Activated T-helper 17 cell treated with anti-CD3 and anti-CD28 coated beads, Interleukin-2, amount 50 U/mL, for 72 hours (primary cell): ENCODE data around the gene KIRREL3. TPM values are rescaled to one million over a fixed set of nuclear protein-coding genes. Genes with fewer than 3 reads are reported as not detected.

ENCODE experiments used
- ATAC-seq: fragments of 150-1000 bp; cut with Tn5 transposase; replicated peaks from 2 replicates; pipeline ENCODE4 v1.10.0; 2021; ENCODE audit warnings: mild to moderate bottlenecking, moderate library complexity
- H3K27ac Mint-ChIP-seq: one replicate; pipeline ENCODE4 v1.8.0; 2022; ENCODE audit warnings: mixed read lengths
- H3K27me3 Mint-ChIP-seq: one replicate; pipeline ENCODE4 v1.8.0; 2022; ENCODE audit warnings: mixed read lengths
- H3K36me3 Mint-ChIP-seq: one replicate; pipeline ENCODE4 v1.8.0; 2022; ENCODE audit warnings: low read depth, mild to moderate bottlenecking, mixed read lengths
- H3K4me1 Mint-ChIP-seq: one replicate; pipeline ENCODE4 v1.8.0; 2022; ENCODE audit warnings: mixed read lengths
- H3K4me3 Mint-ChIP-seq: one replicate; pipeline ENCODE4 v1.8.0; 2022; ENCODE audit warnings: mild to moderate bottlenecking, mixed read lengths
- H3K9me3 Mint-ChIP-seq: one replicate; pipeline ENCODE4 v1.8.0; 2022; ENCODE audit warnings: mixed read lengths
- total RNA-seq, 2 donors: library from RNA; stranded (reverse); gene quantifications; one replicate each; pipeline ENCODE4 v1.2.3, GENCODE V29; 2022

The KIRREL3 gene
- total RNA-seq, 2 donors from 2014 or later, result not detected

DNA sequence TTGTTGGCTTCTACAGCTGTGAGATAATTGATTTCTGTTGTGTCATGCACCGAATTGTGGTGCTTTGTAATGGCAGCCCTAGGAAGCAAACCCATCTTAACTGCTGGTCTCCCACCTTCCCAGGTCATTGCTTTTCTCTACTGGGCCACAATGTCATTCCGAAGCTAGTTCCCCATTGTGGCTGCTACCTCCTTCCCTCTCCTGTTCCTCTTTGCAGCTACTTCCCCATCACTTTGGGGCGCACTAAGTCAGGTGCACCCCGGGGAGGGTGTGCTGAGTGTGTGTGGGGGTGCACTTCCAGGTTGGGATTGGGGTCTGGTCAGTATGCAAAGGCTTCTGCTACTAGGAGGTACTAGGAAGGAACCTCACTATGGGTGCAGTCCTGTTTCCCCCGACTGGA is 535.8 kb downstream of the KIRREL3 start:
- Mint-ChIP-seq H3K36me3 (no peaks in the 10 kb centered on the region), H3K9me3 (no peaks in the 10 kb centered on the region), H3K27me3 (peaks cover 9% of the 10 kb centered on the region), H3K4me1 (peaks cover 7% of the 10 kb centered on the region), H3K27ac (no peak overlapping the region), H3K4me3 (no peak overlapping the region)
- ATAC-seq, result no peak

DNA sequence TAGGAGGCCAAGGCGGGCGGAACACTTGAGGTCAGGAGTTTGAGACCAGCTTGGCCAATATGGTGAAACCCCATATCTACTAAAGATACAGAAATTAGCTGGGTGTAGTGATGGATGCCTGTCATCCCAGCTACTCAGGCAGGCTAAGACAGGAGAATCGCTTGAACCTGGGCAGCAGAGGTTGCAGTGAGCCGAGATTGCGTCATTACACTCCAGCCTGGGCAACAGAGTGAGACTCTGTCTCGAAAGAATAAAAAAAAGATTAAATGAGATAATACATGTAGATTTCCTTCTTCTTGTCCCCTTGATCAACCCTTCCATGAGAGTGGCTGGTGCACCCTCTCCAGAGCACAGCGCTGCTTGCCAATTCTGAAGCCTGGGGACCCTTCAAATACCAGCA is 538.1 kb downstream of the KIRREL3 start:
- H3K27me3 Mint-ChIP-seq, result peaks cover 16% of the 10 kb centered on the region
- H3K4me3 Mint-ChIP-seq, result no peak overlapping the region
- no peak for ATAC-seq
- H3K4me1 Mint-ChIP-seq, result peaks cover 7% of the 10 kb centered on the region
- no peak overlapping the region for H3K27ac Mint-ChIP-seq
- no peaks in the 10 kb centered on the region for H3K9me3 Mint-ChIP-seq
- no peaks in the 10 kb centered on the region for H3K36me3 Mint-ChIP-seq

DNA sequence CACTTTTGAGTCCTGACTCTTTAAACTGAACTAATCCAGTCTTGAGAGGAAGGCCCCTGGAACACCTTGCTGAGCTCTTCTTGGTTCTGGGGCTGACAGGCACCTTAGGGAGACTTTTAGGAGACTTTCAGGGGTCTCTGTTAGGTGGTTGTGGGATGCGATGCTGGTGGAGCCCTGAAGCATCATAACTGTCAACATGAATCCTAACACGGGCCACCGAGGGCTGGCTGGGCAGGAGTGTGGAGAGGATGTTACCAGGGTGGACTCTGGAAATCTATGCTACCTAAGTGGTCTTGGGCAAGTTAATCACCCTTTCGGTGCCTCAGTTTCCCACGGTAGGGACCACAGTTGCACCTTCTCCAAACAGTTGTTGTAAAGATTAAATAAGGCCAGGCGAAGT is 538.6 kb downstream of the KIRREL3 start:
- no peak overlapping the region for H3K27ac Mint-ChIP-seq
- no peak overlapping the region for H3K4me3 Mint-ChIP-seq
- H3K27me3 Mint-ChIP-seq, result peaks cover 16% of the 10 kb centered on the region
- no peaks in the 10 kb centered on the region for H3K36me3 Mint-ChIP-seq
- peaks cover 7% of the 10 kb centered on the region for H3K4me1 Mint-ChIP-seq
- no peak for ATAC-seq
- no peaks in the 10 kb centered on the region for H3K9me3 Mint-ChIP-seq

DNA sequence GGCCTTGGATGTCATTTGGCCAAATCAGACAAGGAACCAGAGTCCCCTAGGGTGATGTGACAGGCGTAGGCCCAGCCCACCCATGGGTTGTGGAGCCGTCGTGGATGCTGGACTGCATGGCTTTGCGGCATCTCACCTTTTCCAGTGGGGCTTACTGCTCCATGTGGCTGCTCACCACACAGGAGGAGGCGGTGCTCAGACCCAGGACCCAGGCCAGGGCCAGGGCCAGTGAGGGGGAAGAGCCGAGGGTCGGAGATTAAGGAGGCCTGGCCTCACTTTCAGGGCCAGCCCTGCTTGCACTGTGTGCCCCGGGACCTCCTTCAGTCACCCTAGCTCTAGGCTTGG is 539.5 kb downstream of the KIRREL3 start:
- Mint-ChIP-seq H3K27me3 (peaks cover 16% of the 10 kb centered on the region), H3K4me3 (no peak overlapping the region), H3K36me3 (no peaks in the 10 kb centered on the region), H3K4me1 (peaks cover 7% of the 10 kb centered on the region), H3K27ac (no peak overlapping the region), H3K9me3 (no peaks in the 10 kb centered on the region)
- ATAC-seq, result no peak

DNA sequence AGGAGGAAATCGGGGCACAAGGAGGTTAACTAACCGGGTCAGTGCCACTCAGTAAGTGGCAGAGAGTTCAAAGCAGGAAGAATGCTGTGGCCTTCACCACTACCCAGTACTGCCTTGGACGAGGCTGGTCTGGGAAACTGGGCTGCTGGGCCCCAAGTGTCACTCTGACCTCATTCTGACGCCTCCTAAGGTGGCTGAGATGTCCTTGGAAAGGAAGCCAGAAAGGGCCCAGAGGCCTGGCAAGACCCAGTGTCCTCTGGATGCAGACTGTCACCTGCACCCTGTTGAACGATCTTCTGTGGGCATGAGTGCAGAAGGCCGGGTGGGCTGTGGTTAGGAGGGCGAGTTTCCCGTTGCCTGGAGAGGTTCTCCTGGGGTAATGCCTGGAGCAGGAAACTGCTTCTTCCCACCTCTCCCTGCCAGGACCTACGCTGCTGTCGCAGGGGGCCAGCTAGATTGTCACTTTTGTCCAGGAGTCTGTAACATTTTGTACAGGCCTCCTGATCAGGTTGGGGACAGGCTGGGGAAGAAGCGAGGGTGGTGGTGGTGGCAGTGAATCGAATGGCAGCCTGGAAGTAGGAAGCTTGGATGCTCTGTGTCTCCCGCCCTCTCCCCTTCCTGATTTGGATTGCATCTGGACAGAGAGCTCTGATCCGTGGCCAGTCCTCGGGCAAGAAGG is 540.0 kb downstream of the KIRREL3 start:
- no peaks in the 10 kb centered on the region for H3K36me3 Mint-ChIP-seq
- H3K27me3 Mint-ChIP-seq, result peaks cover 16% of the 10 kb centered on the region
- H3K4me1 Mint-ChIP-seq, result peaks cover 2% of the 10 kb centered on the region
- no peak overlapping the region for H3K4me3 Mint-ChIP-seq
- no peak for ATAC-seq
- no peaks in the 10 kb centered on the region for H3K9me3 Mint-ChIP-seq
- H3K27ac Mint-ChIP-seq, result no peak overlapping the region

DNA sequence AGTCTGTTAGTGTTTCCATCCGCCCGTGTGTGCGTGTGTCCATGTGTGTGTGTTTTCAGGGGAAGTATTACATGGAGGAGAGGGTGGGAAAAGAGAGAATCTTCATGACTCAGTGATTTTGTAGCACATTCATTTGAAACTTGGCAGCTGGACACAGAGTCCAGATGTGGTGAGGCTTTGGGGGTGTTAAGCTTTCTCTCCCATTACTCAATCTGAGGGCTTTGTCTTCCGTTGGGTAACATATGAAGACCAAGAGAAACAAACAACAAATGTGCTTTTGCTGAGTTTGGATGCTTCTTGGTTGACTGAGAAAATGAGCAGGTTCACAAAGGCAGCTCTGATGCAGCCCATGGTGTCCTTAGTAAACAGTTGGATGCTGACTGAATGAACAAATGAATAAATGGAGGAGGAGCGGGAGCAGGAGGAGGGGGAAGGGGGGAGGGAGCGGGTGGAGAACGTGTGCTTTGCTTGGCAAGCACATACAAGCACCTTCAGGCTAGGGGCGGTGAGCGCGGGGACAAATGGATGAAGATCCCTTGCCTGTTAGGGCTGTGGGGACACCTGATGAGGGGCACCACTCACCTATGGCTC is 540.8 kb downstream of the KIRREL3 start:
- Mint-ChIP-seq H3K27ac (no peak overlapping the region), H3K4me3 (no peak overlapping the region), H3K36me3 (no peaks in the 10 kb centered on the region), H3K27me3 (peaks cover 16% of the 10 kb centered on the region), H3K9me3 (no peaks in the 10 kb centered on the region), H3K4me1 (no peaks in the 10 kb centered on the region)
- ATAC-seq, result no peak

DNA sequence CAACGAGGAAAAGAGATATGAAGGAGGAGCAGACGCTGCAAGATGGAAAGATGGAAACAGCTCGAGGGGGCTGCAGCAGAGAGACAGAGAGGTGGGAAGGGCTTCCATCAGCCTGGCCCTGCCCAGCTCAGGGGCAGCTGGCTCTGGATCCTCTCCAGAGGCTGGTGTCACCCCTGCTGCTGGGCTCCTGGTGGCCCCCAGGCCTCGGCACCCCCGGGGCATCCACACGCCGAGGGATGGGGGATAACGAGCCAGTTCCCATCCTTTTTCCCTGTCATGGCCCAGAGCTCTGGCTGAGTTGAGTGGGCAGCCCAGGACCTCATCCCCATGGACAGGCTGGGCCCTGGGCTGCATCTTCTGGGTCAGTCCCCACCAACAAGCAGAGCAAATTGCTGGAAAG is 542.8 kb downstream of the KIRREL3 start:
- Mint-ChIP-seq H3K4me3 (no peak overlapping the region), H3K4me1 (no peaks in the 10 kb centered on the region), H3K27ac (no peak overlapping the region), H3K27me3 (peaks cover 12% of the 10 kb centered on the region), H3K9me3 (no peaks in the 10 kb centered on the region), H3K36me3 (no peaks in the 10 kb centered on the region)
- ATAC-seq, result no peak

DNA sequence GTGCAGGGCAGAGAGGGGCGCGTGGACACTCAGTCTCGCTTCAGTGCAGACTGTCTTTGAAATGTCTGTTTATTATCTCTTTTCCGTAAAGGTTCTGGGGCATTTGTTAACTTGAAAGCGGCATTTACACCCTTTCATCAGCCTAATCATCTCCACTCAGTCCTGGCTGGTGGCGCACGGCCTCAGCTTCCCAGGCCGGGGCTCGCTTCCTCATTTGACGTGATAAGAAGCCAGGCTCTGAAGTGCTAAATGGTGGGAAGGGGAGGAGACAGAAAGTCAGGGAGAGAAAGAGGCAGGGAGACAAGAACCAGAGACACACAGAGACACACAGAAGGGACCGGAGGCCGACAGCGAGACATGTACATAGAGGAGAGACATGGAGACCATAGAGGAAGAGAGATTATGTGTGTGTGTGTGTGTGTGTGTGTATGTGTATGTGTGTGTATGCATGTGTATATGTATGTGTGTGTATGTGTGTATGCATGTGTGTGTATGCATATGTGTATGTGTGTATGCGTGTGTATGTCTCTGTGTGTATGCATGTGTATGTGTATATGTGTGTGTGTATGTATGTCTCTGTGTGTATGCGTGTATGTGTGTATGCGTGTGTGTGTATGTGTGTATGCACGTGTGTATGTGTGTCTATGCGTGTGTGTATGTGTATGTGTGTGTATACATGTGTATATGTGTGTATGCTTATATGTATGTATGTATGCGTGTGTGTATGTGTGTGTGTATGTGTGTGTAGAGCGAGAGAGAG is 543.6 kb downstream of the KIRREL3 start:
- Mint-ChIP-seq H3K36me3 (no peaks in the 10 kb centered on the region), H3K4me1 (no peaks in the 10 kb centered on the region), H3K4me3 (no peak overlapping the region), H3K27ac (no peak overlapping the region), H3K27me3 (peaks cover 12% of the 10 kb centered on the region), H3K9me3 (no peaks in the 10 kb centered on the region)
- no peak for ATAC-seq

DNA sequence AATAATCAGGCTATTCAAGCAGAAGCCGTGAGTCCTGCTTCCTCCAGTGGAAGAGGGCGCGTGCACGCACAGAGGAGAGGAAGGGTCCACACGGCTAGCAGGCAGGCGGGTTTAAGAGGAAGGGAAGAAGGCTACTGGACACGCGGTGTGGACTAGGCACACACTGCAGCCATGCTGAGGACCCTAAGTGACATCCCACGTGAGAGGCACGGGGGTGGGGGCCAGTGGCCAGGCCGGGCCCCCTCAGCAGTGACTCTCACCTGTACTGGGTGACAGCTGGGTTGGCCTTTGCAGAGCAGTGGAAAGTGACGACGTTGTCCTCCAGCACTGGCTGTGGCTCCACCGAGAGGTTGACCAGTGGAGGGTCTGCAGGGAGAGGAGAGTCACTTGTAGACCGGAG is 544.5 kb downstream of the KIRREL3 start:
- H3K4me3 Mint-ChIP-seq, result no peak overlapping the region

DNA sequence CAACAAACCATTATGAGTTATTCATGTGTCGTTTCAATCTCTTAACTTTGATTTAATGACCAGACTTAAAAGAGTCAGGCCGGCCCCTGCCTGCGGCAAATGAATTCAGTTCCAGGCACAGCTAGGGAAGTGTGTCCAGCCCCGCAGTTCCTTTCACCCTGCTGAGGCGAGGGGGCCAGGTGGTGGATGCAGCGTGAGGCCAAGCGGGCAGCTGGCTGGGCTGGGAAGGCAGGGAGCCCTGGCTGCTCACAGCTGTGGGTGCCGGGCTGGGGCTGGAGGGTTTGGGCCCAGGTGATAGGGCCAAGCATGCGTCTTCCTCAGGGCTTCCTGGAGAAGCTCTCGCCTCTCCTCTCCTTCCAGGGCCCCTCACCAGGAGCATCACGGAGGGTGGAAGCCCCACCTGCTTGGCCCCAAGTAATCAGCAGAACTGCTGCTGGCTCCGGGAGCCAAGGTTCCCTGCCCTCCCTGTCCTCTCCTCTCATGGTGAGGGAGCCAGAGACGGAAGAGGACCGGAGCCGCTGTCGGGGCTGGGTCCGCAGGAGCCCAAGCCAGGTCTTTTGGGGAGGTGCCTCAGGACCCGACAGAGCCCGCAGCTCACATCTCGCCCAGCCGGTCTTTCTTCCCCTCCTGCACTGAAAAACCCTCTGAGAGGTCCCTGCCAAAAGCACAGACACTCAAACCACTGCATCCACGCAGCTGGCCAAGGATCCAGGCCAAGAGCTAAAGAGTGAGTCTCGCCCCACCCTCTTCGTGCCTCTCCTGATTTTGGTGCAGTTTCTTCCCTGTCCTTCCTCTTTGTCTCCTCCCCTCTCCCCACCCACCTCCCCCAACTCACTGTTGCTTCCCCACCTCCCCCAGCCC is 548.1 kb downstream of the KIRREL3 start:
- H3K27ac Mint-ChIP-seq, result no peak overlapping the region
- H3K4me3 Mint-ChIP-seq, result no peak overlapping the region

More for the DNA sequence above, 544.5 kb downstream of the KIRREL3 start:
- Mint-ChIP-seq H3K9me3 (peaks cover 2% of the 10 kb centered on the region), H3K27ac (no peak overlapping the region), H3K27me3 (peaks cover 12% of the 10 kb centered on the region), H3K4me1 (peaks cover 2% of the 10 kb centered on the region), H3K36me3 (no peaks in the 10 kb centered on the region)
- no peak for ATAC-seq

DNA sequence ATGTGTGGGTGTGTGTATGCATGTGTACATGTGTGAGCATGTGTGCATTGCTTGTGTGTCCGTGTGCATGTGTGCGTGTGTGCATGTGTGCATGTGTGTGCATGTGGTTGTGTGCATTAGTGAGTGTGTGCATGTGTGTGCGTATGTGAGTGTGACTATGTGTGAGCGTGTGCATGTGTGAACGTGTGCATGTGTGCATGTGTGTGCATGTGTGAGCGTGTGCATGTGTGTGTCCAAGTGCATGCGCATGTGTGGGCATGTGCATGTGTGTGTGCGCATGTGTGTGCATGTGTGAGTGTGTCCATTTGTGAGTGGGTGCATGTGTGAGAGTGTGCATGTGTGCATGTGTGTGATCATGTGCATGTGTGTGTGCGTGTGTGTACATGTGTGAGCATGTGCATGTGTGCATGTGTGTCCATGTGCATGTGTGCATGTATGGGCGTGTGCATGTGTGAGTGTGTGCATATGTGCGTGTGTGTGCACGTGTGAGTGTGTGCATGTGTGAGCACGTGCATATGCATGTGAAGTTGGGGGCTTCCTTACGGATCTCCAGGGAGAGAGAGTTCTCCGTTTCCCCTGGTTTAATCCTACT is 549.3 kb downstream of the KIRREL3 start:
- Mint-ChIP-seq H3K4me3 (no peak overlapping the region), H3K27ac (no peak overlapping the region), H3K4me1 (peaks cover 14% of the 10 kb centered on the region), H3K9me3 (peaks cover 14% of the 10 kb centered on the region), H3K27me3 (no peaks in the 10 kb centered on the region), H3K36me3 (no peaks in the 10 kb centered on the region)
- ATAC-seq, result no peak

More for the DNA sequence above, 548.1 kb downstream of the KIRREL3 start:
- peaks cover 14% of the 10 kb centered on the region for H3K9me3 Mint-ChIP-seq
- no peaks in the 10 kb centered on the region for H3K27me3 Mint-ChIP-seq
- H3K4me1 Mint-ChIP-seq, result peaks cover 14% of the 10 kb centered on the region
- ATAC-seq, result no peak
- H3K36me3 Mint-ChIP-seq, result no peaks in the 10 kb centered on the region

DNA sequence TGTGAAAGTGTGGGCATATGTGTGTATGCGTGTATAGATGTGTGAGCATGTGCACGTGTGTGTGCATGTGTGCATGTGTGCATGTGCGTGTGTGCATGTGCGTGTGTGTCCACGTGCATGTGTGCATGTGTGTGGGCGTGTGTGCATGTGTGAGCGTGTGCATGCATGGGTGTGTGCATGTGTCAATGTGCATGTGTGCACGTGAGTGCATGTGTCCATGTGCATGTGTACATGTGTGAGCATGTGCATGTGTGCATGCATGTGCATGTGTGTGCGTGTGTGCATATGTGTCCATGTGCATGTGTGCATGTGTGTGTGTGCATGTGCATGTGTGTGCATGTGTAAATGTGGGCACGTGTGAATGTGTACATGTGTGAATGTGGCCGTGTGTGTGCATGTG is 549.8 kb downstream of the KIRREL3 start:
- Mint-ChIP-seq H3K36me3 (no peaks in the 10 kb centered on the region), H3K9me3 (peaks cover 14% of the 10 kb centered on the region), H3K27me3 (no peaks in the 10 kb centered on the region), H3K27ac (no peak overlapping the region), H3K4me3 (no peak overlapping the region), H3K4me1 (peaks cover 14% of the 10 kb centered on the region)
- no peak for ATAC-seq

DNA sequence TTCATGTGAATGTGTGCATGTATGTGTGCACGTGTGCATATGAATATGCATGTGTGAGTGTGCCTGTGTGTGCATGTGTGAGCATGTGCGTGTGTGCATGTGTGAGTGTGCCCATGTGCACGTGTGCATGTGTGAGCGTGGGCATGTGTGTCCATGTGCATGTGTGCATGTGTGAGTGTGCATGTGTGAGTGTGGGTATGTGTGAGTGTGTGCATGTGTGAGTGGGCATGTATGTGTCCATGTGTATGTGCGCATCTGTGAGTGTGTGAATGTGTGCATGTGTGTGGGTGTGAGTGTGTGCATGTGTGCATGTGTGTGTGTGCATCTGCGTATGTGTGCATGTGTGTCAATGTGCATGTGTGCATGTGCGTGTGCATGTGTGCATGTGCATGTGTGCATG is 550.4 kb downstream of the KIRREL3 start:
- peaks cover 14% of the 10 kb centered on the region for H3K9me3 Mint-ChIP-seq
- no peaks in the 10 kb centered on the region for H3K36me3 Mint-ChIP-seq
- no peaks in the 10 kb centered on the region for H3K27me3 Mint-ChIP-seq
- no peak overlapping the region for H3K27ac Mint-ChIP-seq
- H3K4me1 Mint-ChIP-seq, result peaks cover 14% of the 10 kb centered on the region
- H3K4me3 Mint-ChIP-seq, result no peak overlapping the region
- ATAC-seq, result no peak

DNA sequence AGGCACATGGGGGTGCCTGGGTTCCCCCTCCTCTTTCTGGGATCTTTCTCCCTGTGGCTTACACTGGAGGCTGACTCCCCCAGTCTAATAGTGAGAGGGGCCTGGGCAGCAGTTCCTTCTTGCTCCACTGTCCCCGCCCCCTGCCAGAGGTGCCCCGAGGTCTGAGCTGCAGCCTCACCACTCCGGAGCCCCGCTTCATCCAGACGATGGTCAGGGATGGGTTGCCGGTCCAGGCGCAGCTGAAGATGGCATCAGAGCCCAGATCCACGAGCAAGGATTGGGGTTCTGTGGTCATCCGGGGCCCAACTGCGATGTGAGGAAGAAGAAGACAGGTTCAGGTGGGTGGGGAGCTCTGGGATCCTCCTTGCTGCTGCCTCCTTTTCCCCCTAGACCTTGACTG is 554.0 kb downstream of the KIRREL3 start:
- Mint-ChIP-seq H3K27me3 (peaks cover 10% of the 10 kb centered on the region), H3K4me1 (peaks cover 14% of the 10 kb centered on the region), H3K27ac (no peak overlapping the region), H3K4me3 (no peak overlapping the region), H3K9me3 (peaks cover 14% of the 10 kb centered on the region), H3K36me3 (no peaks in the 10 kb centered on the region)
- no peak for ATAC-seq
